ENCODE results near the gene KCND2.

KCND2 gene

GRCh38 chr7:120272261-120272660 lies 714 bp upstream of the KCND2 start:
- Histone ChIP-seq H3K27me3 (ENCODE audit: insufficient read depth, low read length) (peaks cover 19% of the 10 kb centered on the region), H3K4me3 (ENCODE audit: low read length) (peak overlapping the region; percentile 55), H3K27ac (ENCODE audit: low read depth, low read length) (no peak overlapping the region), H3K4me1 (ENCODE audit: insufficient read depth, low read length) (peaks cover 9% of the 10 kb centered on the region; the same call in 1 of the 2 replicates), H3K36me3 (ENCODE audit: insufficient read depth, low read length) (no peaks in the 10 kb centered on the region), H3K9me3 (ENCODE audit: insufficient read depth, low read depth, low read length) (no peaks in the 10 kb centered on the region), H3K9ac (ENCODE audit: low read depth, low read length) (peak overlapping the region; percentile 52; the same call in 1 of the 2 replicates)
- WGBS = under 1% methylated on average over 15 of the region's 17 CpGs

GRCh38 chr7:120273476-120273975 lies 551 bp downstream of the KCND2 start:
- Histone ChIP-seq H3K27me3 (ENCODE audit: insufficient read depth, low read length) (peaks cover 19% of the 10 kb centered on the region), H3K9me3 (ENCODE audit: insufficient read depth, low read depth, low read length) (no peaks in the 10 kb centered on the region), H3K36me3 (ENCODE audit: insufficient read depth, low read length) (no peaks in the 10 kb centered on the region), H3K4me1 (ENCODE audit: insufficient read depth, low read length) (peaks cover 16% of the 10 kb centered on the region; the same call in 1 of the 2 replicates), H3K9ac (ENCODE audit: low read depth, low read length) (peak overlapping the region; percentile 37; the same call in 1 of the 2 replicates), H3K27ac (ENCODE audit: low read depth, low read length) (no peak overlapping the region; the same call in 1 of the 2 replicates), H3K4me3 (ENCODE audit: low read length) (peak overlapping the region; percentile 55)
- under 1% methylated on average over 33 of the region's 38 CpGs for WGBS

- Histone ChIP-seq H3K4me1 (ENCODE audit: insufficient read depth, low read length) (peaks cover 22% of the 10 kb centered on the region; the same call in 1 of the 2 replicates), H3K4me3 (ENCODE audit: low read length) (peak overlapping the region; percentile 55)
- 94% methylated on average over 16 of the region's 16 CpGs for WGBS
Measured at GRCh38 chr7:120274482-120274881, 1.5 kb downstream of the KCND2 start.

GRCh38 chr7:120274899-120275298 lies 1.9 kb downstream of the KCND2 start:
- H3K27ac ChIP-seq (ENCODE audit: low read depth, low read length) = no peak overlapping the region
- H3K9ac ChIP-seq (ENCODE audit: low read depth, low read length) = no peak overlapping the region
- 96% methylated on average over 27 of the region's 27 CpGs for WGBS
- H3K4me3 ChIP-seq (ENCODE audit: low read length) = 0 out of 2 replicates have a peak overlapping the region, but pooled peaks have one; percentile 55
- peaks cover 19% of the 10 kb centered on the region for H3K27me3 ChIP-seq (ENCODE audit: insufficient read depth, low read length)
- peaks cover 22% of the 10 kb centered on the region; the same call in 1 of the 2 replicates for H3K4me1 ChIP-seq (ENCODE audit: insufficient read depth, low read length)
- H3K36me3 ChIP-seq (ENCODE audit: insufficient read depth, low read length) = no peaks in the 10 kb centered on the region
- H3K9me3 ChIP-seq (ENCODE audit: insufficient read depth, low read depth, low read length) = no peaks in the 10 kb centered on the region

More at GRCh38 chr7:120274482-120274881, 1.5 kb downstream of the KCND2 start:
- H3K27me3 ChIP-seq (ENCODE audit: insufficient read depth, low read length) = peaks cover 19% of the 10 kb centered on the region
- H3K36me3 ChIP-seq (ENCODE audit: insufficient read depth, low read length) = no peaks in the 10 kb centered on the region
- H3K27ac ChIP-seq (ENCODE audit: low read depth, low read length) = no peak overlapping the region
- no peak overlapping the region for H3K9ac ChIP-seq (ENCODE audit: low read depth, low read length)
- no peaks in the 10 kb centered on the region for H3K9me3 ChIP-seq (ENCODE audit: insufficient read depth, low read depth, low read length)

GRCh38 chr7:120276720-120277119 lies 3.7 kb downstream of the KCND2 start:
- Histone ChIP-seq H3K36me3 (ENCODE audit: insufficient read depth, low read length) (no peaks in the 10 kb centered on the region), H3K4me1 (ENCODE audit: insufficient read depth, low read length) (peaks cover 22% of the 10 kb centered on the region; the same call in 1 of the 2 replicates), H3K9ac (ENCODE audit: low read depth, low read length) (no peak overlapping the region), H3K27ac (ENCODE audit: low read depth, low read length) (no peak overlapping the region), H3K27me3 (ENCODE audit: insufficient read depth, low read length) (peaks cover 19% of the 10 kb centered on the region), H3K9me3 (ENCODE audit: insufficient read depth, low read depth, low read length) (no peaks in the 10 kb centered on the region), H3K4me3 (ENCODE audit: low read length) (no peak overlapping the region)

GRCh38 chr7:120278773-120279172 lies 5.8 kb downstream of the KCND2 start:
- H3K4me3 ChIP-seq (ENCODE audit: low read length) = no peak overlapping the region; the same call in 1 of the 2 replicates
- peaks cover 22% of the 10 kb centered on the region; the same call in 1 of the 2 replicates for H3K4me1 ChIP-seq (ENCODE audit: insufficient read depth, low read length)
- H3K9me3 ChIP-seq (ENCODE audit: insufficient read depth, low read depth, low read length) = no peaks in the 10 kb centered on the region
- peaks cover 14% of the 10 kb centered on the region for H3K27me3 ChIP-seq (ENCODE audit: insufficient read depth, low read length)
- 91% methylated on average over 2 of the region's 3 CpGs for WGBS
- H3K36me3 ChIP-seq (ENCODE audit: insufficient read depth, low read length) = no peaks in the 10 kb centered on the region
- H3K27ac ChIP-seq (ENCODE audit: low read depth, low read length) = no peak overlapping the region
- H3K9ac ChIP-seq (ENCODE audit: low read depth, low read length) = no peak overlapping the region

- Histone ChIP-seq H3K36me3 (ENCODE audit: insufficient read depth, low read length) (no peaks in the 10 kb centered on the region), H3K27ac (ENCODE audit: low read depth, low read length) (no peak overlapping the region), H3K27me3 (ENCODE audit: insufficient read depth, low read length) (no peaks in the 10 kb centered on the region), H3K4me1 (ENCODE audit: insufficient read depth, low read length) (peaks cover 19% of the 10 kb centered on the region; the same call in 1 of the 2 replicates), H3K9ac (ENCODE audit: low read depth, low read length) (no peak overlapping the region), H3K4me3 (ENCODE audit: low read length) (no peak overlapping the region), H3K9me3 (ENCODE audit: insufficient read depth, low read depth, low read length) (no peaks in the 10 kb centered on the region)
- whole genome bisulfite sequencing = 93% methylated on average over 2 of the region's 3 CpGs
Measured at GRCh38 chr7:120280743-120281142, 7.8 kb downstream of the KCND2 start.

GRCh38 chr7:120293027-120293426 lies 20.1 kb downstream of the KCND2 start:
- Histone ChIP-seq H3K27me3 (ENCODE audit: insufficient read depth, low read length) (no peaks in the 10 kb centered on the region), H3K4me1 (ENCODE audit: insufficient read depth, low read length) (no peaks in the 10 kb centered on the region), H3K9ac (ENCODE audit: low read depth, low read length) (no peak overlapping the region), H3K36me3 (ENCODE audit: insufficient read depth, low read length) (no peaks in the 10 kb centered on the region), H3K27ac (ENCODE audit: low read depth, low read length) (no peak overlapping the region), H3K4me3 (ENCODE audit: low read length) (no peak overlapping the region), H3K9me3 (ENCODE audit: insufficient read depth, low read depth, low read length) (no peaks in the 10 kb centered on the region)

- H3K27me3 ChIP-seq (ENCODE audit: insufficient read depth, low read length) = no peaks in the 10 kb centered on the region
- 96% methylated on average over 7 of the region's 7 CpGs for WGBS
- no peak overlapping the region for H3K9ac ChIP-seq (ENCODE audit: low read depth, low read length)
- no peak overlapping the region for H3K4me3 ChIP-seq (ENCODE audit: low read length)
- H3K27ac ChIP-seq (ENCODE audit: low read depth, low read length) = no peak overlapping the region
- no peaks in the 10 kb centered on the region for H3K36me3 ChIP-seq (ENCODE audit: insufficient read depth, low read length)
- H3K4me1 ChIP-seq (ENCODE audit: insufficient read depth, low read length) = peaks cover 10% of the 10 kb centered on the region
- H3K9me3 ChIP-seq (ENCODE audit: insufficient read depth, low read depth, low read length) = no peaks in the 10 kb centered on the region
Measured at GRCh38 chr7:120302190-120302589, 29.2 kb downstream of the KCND2 start.

- Histone ChIP-seq H3K4me3 (ENCODE audit: low read length) (no peak overlapping the region), H3K9me3 (ENCODE audit: insufficient read depth, low read depth, low read length) (no peaks in the 10 kb centered on the region), H3K27me3 (ENCODE audit: insufficient read depth, low read length) (no peaks in the 10 kb centered on the region), H3K9ac (ENCODE audit: low read depth, low read length) (no peak overlapping the region), H3K4me1 (ENCODE audit: insufficient read depth, low read length) (peaks cover 10% of the 10 kb centered on the region), H3K36me3 (ENCODE audit: insufficient read depth, low read length) (no peaks in the 10 kb centered on the region), H3K27ac (ENCODE audit: low read depth, low read length) (no peak overlapping the region)
Measured at GRCh38 chr7:120303105-120303504, 30.1 kb downstream of the KCND2 start.

GRCh38 chr7:120304674-120305073 lies 31.7 kb downstream of the KCND2 start:
- H3K36me3 ChIP-seq (ENCODE audit: insufficient read depth, low read length) = no peaks in the 10 kb centered on the region
- 89% methylated on average over 6 of the region's 6 CpGs for WGBS
- peaks cover 13% of the 10 kb centered on the region for H3K4me1 ChIP-seq (ENCODE audit: insufficient read depth, low read length)
- H3K9ac ChIP-seq (ENCODE audit: low read depth, low read length) = no peak overlapping the region
- no peak overlapping the region for H3K4me3 ChIP-seq (ENCODE audit: low read length)
- no peak overlapping the region for H3K27ac ChIP-seq (ENCODE audit: low read depth, low read length)
- no peaks in the 10 kb centered on the region for H3K9me3 ChIP-seq (ENCODE audit: insufficient read depth, low read depth, low read length)
- no peaks in the 10 kb centered on the region for H3K27me3 ChIP-seq (ENCODE audit: insufficient read depth, low read length)
